MCF 10A (cell line): ENCODE results near the gene CCDC24. TPM values are rescaled to one million over a fixed set of nuclear protein-coding genes. Genes with fewer than 3 reads are reported as not detected.
A peak's percentile ranks its signal among the peaks of the same experiment; 100 is the strongest.

Source experiments
- BruUV-seq: library from RNA; stranded (reverse); fragments of 400-500 nt; replicated peaks from 2 replicates; lab custom pipeline; 2021; lab: Mats Ljungman, UMichigan
- CTCF ChIA-PET: fragments of 300-600 bp; sonication (Branson Sonifier 250); formaldehyde crosslinking; extraction: SDS; loops from one replicate; lab custom pipeline; 2021; ENCODE audit warnings: antibody characterized with exemption, inconsistent platforms; lab: Yijun Ruan, JAX
- POLR2A ChIA-PET: fragments of 300-600, 350-650 bp; sonication (Branson Sonifier 250); formaldehyde crosslinking; extraction: SDS; loops from one replicate; lab custom pipeline; 2020; ENCODE audit warnings: antibody characterized with exemption, inconsistent platforms; lab: Yijun Ruan, JAX
- DNase-seq: peaks from one replicate; pipeline ENCODE4 v3.0.0-alpha.2; 2018; ENCODE audit not compliant: unreplicated experiment
- H3K27ac Mint-ChIP-seq: one replicate; pipeline ENCODE4 v1.8.0; 2022; ENCODE audit warnings: mild to moderate bottlenecking, low read depth, mixed read lengths; ENCODE audit not compliant: unreplicated experiment
- H3K27me3 Mint-ChIP-seq: one replicate; pipeline ENCODE4 v1.8.0; 2022; ENCODE audit warnings: mixed read lengths; ENCODE audit not compliant: insufficient read depth, unreplicated experiment
- H3K36me3 Mint-ChIP-seq: one replicate; pipeline ENCODE4 v1.8.0; 2022; ENCODE audit warnings: mild to moderate bottlenecking, moderate library complexity, mixed read lengths; ENCODE audit not compliant: insufficient read depth, unreplicated experiment
- H3K4me1 Mint-ChIP-seq: one replicate; pipeline ENCODE4 v1.8.0; 2022; ENCODE audit warnings: mixed read lengths; ENCODE audit not compliant: insufficient read depth, unreplicated experiment
- H3K4me3 Mint-ChIP-seq: one replicate; pipeline ENCODE4 v1.8.0; 2022; ENCODE audit warnings: mild to moderate bottlenecking, moderate library complexity, mixed read lengths; ENCODE audit not compliant: unreplicated experiment
- H3K9me3 Mint-ChIP-seq: one replicate; pipeline ENCODE4 v1.8.0; 2022; ENCODE audit warnings: mixed read lengths; ENCODE audit not compliant: unreplicated experiment
- intact Hi-C: fragments of 100-400 bp; cut with micrococcal nuclease; formaldehyde crosslinking; loops from 2 replicates; pipeline ENCODE4 v1.14.1; 2022
- total RNA-seq: library from RNA; stranded (reverse); gene quantifications from 2 replicates; pipeline ENCODE4 v1.2.3, GENCODE V29; 2022
- TF ChIP-seq, protein P1 (sequence below): fragments of 200-600 bp; IDR thresholded peaks from one replicate; pipeline ENCODE4 v1.8.0; 2022; ENCODE audit warnings: antibody characterized with exemption, mild to moderate bottlenecking; ENCODE audit not compliant: unreplicated experiment

CCDC24 gene
- total RNA-seq, 1 experiment from 2014 or later = 4.8 TPM

GRCh38 chr1:44024903-44025525 lies 33.6 kb downstream of the CCDC24 start:
- BruUV-seq = no TSS peak
- peak; percentile 69 for DNase-seq
- H3K27me3 Mint-ChIP-seq = no peaks in the 10 kb centered on the region
- TF ChIP-seq, protein P1, sequence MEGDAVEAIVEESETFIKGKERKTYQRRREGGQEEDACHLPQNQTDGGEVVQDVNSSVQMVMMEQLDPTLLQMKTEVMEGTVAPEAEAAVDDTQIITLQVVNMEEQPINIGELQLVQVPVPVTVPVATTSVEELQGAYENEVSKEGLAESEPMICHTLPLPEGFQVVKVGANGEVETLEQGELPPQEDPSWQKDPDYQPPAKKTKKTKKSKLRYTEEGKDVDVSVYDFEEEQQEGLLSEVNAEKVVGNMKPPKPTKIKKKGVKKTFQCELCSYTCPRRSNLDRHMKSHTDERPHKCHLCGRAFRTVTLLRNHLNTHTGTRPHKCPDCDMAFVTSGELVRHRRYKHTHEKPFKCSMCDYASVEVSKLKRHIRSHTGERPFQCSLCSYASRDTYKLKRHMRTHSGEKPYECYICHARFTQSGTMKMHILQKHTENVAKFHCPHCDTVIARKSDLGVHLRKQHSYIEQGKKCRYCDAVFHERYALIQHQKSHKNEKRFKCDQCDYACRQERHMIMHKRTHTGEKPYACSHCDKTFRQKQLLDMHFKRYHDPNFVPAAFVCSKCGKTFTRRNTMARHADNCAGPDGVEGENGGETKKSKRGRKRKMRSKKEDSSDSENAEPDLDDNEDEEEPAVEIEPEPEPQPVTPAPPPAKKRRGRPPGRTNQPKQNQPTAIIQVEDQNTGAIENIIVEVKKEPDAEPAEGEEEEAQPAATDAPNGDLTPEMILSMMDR = no peak
- H3K27ac Mint-ChIP-seq = peak overlapping the region; percentile 7
- ChIA-PET POLR2A (interaction anchor here (1.0 kb wide), 1 partner anchor 19 kb away, joined by 3 read pairs; no protein-coding TSS in a partner anchor), CTCF (interaction anchor here (0.7 to 16.5 kb wide), 3 partner anchors 19 to 29 kb away, joined by 3 to 218 read pairs (median 4); no protein-coding TSS in a partner anchor)
- intact Hi-C loops = no loop called here
- H3K9me3 Mint-ChIP-seq = no peaks in the 10 kb centered on the region
- H3K36me3 Mint-ChIP-seq = peaks cover 38% of the 10 kb centered on the region
- H3K4me1 Mint-ChIP-seq = peaks cover 31% of the 10 kb centered on the region
- no peak overlapping the region for H3K4me3 Mint-ChIP-seq

DNA sequence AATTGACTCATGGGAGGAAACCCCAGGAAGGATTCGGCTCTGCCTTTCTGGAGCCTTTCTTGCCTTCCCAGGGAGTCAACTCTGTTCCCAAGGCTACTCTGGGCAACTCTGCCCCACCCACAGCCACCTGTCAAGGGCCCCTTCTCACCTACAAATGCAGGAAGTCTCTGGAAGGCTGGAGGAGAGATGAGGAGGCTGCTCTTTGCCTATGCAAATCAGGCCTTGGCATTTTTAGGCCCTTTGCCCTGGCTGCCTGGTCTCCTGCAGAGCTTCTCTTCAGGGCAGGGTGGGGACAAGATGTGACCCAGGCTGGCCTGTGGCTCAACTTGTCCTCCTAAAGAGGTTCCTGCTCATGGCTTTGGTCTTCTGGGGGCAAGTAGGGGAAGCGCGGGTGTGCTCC lies 34.4 kb downstream of the CCDC24 start:
- TF ChIP-seq, protein P1 = no peak
- DNase-seq = no peak
- ChIA-PET POLR2A (no interaction called here), CTCF (interaction anchor here (1.2 to 16.5 kb wide), 2 partner anchors 9 to 20 kb away, joined by 4 to 218 read pairs; no protein-coding TSS in a partner anchor)
- Mint-ChIP-seq H3K9me3 (no peaks in the 10 kb centered on the region), H3K27ac (no peak overlapping the region), H3K4me1 (peaks cover 32% of the 10 kb centered on the region), H3K27me3 (no peaks in the 10 kb centered on the region), H3K4me3 (no peak overlapping the region), H3K36me3 (peaks cover 38% of the 10 kb centered on the region)
- BruUV-seq = no TSS peak
- intact Hi-C loops = no loop called here

DNA sequence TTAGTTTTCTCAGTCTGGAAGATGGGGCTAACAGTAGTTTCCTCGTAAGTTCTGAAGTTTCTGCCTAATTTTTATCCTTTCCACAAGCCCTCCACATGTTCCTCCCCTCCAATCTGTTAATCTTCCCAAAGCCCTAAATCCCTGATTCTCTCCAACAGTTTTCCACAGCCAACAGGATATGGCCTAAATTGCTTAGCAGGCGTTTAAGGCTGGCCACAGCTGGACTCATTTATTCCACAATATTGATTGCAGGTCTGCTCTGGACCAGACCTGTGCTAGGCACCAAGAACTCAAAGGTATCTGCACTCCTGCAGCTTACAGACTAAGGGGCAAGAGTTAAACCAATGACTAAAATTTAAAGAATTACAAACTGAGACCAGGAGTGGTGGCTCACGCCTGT lies 35.9 kb downstream of the CCDC24 start:
- H3K27ac Mint-ChIP-seq = no peak overlapping the region
- peaks cover 28% of the 10 kb centered on the region for H3K36me3 Mint-ChIP-seq
- no peak for DNase-seq
- peaks cover 32% of the 10 kb centered on the region for H3K4me1 Mint-ChIP-seq
- CTCF ChIA-PET = interaction anchor here (0.8 to 16.5 kb wide), 4 partner anchors 9 to 21 kb away, joined by 4 to 218 read pairs (median 6); no protein-coding TSS in a partner anchor
- intact Hi-C loops = no loop called here
- H3K4me3 Mint-ChIP-seq = no peak overlapping the region
- TF ChIP-seq, protein P1 = no peak
- no TSS peak for BruUV-seq
- no peaks in the 10 kb centered on the region for H3K27me3 Mint-ChIP-seq
- POLR2A ChIA-PET = interaction anchor here (1.2 kb wide), 1 partner anchor 35 kb away, joined by 3 read pairs; no protein-coding TSS in a partner anchor
- H3K9me3 Mint-ChIP-seq = no peaks in the 10 kb centered on the region

- TF ChIP-seq, protein P1 = no peak
- no peak for DNase-seq
- POLR2A ChIA-PET = interaction anchor here (0.6 to 1.3 kb wide), 6 partner anchors 10 to 379 kb away, joined by 3 to 7 read pairs (median 4); partner anchors contain the start of genes ATP6V0B and KDM4A
- Mint-ChIP-seq H3K4me1 (peaks cover 32% of the 10 kb centered on the region), H3K27me3 (no peaks in the 10 kb centered on the region), H3K36me3 (peaks cover 12% of the 10 kb centered on the region), H3K4me3 (peak overlapping the region; percentile 80), H3K9me3 (no peaks in the 10 kb centered on the region), H3K27ac (peak overlapping the region; percentile 99)
- CTCF ChIA-PET = interaction anchor here (0.8 to 16.5 kb wide), 3 partner anchors 23 to 264 kb away, joined by 3 to 218 read pairs (median 7); no protein-coding TSS in a partner anchor
- BruUV-seq = TSS peak; percentile 30
- intact Hi-C loops = no loop called here
Measured at GRCh38 chr1:44029260-44029910, 38.0 kb downstream of the CCDC24 start.
